Skeletal muscle tissue (tissue), 4 donors: Measurements from ENCODE around the gene RGL3. TPM values are rescaled to one million over a fixed set of nuclear protein-coding genes. Genes with fewer than 3 reads are reported as not detected.
"Not testable (repeated sequence)": the region's sequence is repeated elsewhere in the genome, so short reads cannot be mapped to it uniquely, and the experiment has no call there.

Experiments
- H3K27ac ChIP-seq: one replicate; pipeline ENCODE4 v1.7.0; 2013; ENCODE audit warnings: mild to moderate bottlenecking, low read depth, low read length, inconsistent platforms
- H3K27me3 ChIP-seq, 3 donors: one replicate each; pipeline ENCODE4 v1.7.0; 2013; ENCODE audit warnings: low read length in 3 of 3; ENCODE audit not compliant: control insufficient read depth in 3 of 3, insufficient read depth in 3 of 3
- H3K36me3 ChIP-seq, 3 donors: one replicate each; pipeline ENCODE4 v1.7.0; 2013; ENCODE audit warnings: low read length in 3 of 3; ENCODE audit not compliant: control insufficient read depth in 3 of 3, insufficient read depth in 3 of 3
- H3K4me1 ChIP-seq, 3 donors: one replicate each; pipeline ENCODE4 v1.7.0; 2013; ENCODE audit warnings: low read length in 3 of 3, mild to moderate bottlenecking in 3 of 3; ENCODE audit not compliant: control insufficient read depth in 3 of 3, insufficient read depth in 3 of 3
- H3K4me3 ChIP-seq, 3 donors: one replicate each; pipeline ENCODE4 v1.7.0; 2013; ENCODE audit warnings: low read length in 3 of 3
- H3K9ac ChIP-seq, 3 donors: one replicate each; pipeline ENCODE4 v1.7.0; 2013; ENCODE audit warnings: low read length in 3 of 3, mild to moderate bottlenecking in 3 of 3, moderate library complexity in 2 of 3, low read depth in 1 of 3
- H3K9me3 ChIP-seq, 3 donors: one replicate each; pipeline ENCODE4 v1.7.0; 2013; ENCODE audit warnings: low read length in 3 of 3; ENCODE audit not compliant: control insufficient read depth in 3 of 3
- total RNA-seq: library from RNA; depleted of rRNA; stranded (reverse); fragments of >200 nt; gene quantifications from one replicate; pipeline ENCODE4 v1.2.3, GENCODE V29; 2014
- donor health status: Osteomylitis.

Gene RGL3, protein sequence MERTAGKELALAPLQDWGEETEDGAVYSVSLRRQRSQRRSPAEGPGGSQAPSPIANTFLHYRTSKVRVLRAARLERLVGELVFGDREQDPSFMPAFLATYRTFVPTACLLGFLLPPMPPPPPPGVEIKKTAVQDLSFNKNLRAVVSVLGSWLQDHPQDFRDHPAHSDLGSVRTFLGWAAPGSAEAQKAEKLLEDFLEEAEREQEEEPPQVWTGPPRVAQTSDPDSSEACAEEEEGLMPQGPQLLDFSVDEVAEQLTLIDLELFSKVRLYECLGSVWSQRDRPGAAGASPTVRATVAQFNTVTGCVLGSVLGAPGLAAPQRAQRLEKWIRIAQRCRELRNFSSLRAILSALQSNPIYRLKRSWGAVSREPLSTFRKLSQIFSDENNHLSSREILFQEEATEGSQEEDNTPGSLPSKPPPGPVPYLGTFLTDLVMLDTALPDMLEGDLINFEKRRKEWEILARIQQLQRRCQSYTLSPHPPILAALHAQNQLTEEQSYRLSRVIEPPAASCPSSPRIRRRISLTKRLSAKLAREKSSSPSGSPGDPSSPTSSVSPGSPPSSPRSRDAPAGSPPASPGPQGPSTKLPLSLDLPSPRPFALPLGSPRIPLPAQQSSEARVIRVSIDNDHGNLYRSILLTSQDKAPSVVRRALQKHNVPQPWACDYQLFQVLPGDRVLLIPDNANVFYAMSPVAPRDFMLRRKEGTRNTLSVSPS
- total RNA-seq = not detected

GRCh38 chr19:11418549-11419506, at the start of gene RGL3:
TSS of gene RGL3 (minus strand) at chr19:11419314. CDS start at chr19:11419278, 36 bp downstream.
- peak within 1 kb of the TSS; percentile 36 to 54 (median 48) for H3K4me3 ChIP-seq
- H3K4me1 ChIP-seq = peaks cover 8 to 23% (median 16%) of the 10 kb centered on the region in 3 donors
- peaks cover 46 to 60% (median 48%) of the 10 kb centered on the region in 3 donors for H3K27me3 ChIP-seq
- no peak within 1 kb of the TSS for H3K27ac ChIP-seq
- H3K36me3 ChIP-seq = no peaks in the 10 kb centered on the region
- H3K9me3 ChIP-seq = no peaks in the 10 kb centered on the region
- H3K9ac ChIP-seq = peak within 1 kb of the TSS in 1 of 3 donors; percentile 57

GRCh38 chr19:11468266-11468845, 49.2 kb upstream of the RGL3 start:
- not testable (repeated sequence) for H3K9ac ChIP-seq, H3K4me1 ChIP-seq, H3K36me3 ChIP-seq, H3K4me3 ChIP-seq, H3K27ac ChIP-seq, H3K9me3 ChIP-seq
- peaks cover 5 to 17% (median 5%) of the 10 kb centered on the region in 3 donors for H3K27me3 ChIP-seq

DNA sequence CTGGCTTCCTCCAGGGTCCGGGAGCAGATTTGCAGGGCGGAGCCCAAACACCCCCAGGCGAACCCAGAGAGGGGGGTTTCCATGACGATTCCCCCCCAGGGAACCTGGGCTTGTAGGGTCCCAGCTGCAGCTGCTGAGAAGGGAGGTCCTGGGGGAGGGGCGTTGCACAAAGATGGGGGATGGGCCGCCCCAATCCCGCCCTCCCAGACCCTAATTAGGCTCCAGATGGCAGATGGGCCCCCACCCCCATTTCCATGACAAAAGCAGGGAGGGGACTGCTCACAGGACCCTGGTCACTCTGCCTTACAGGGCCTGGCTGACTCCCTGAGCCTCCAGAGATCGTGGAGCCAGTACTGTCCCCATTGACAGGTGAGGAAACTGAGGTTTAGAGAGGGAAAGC, 46.5 kb upstream of the RGL3 start:
- Histone ChIP-seq H3K27ac (no peak overlapping the region), H3K4me1 (no peaks in the 10 kb centered on the region), H3K9ac (no peak overlapping the region), H3K4me3 (no peak overlapping the region), H3K9me3 (no peaks in the 10 kb centered on the region), H3K36me3 (no peaks in the 10 kb centered on the region), H3K27me3 (peaks cover 2 to 17% (median 7%) of the 10 kb centered on the region in 3 donors)

DNA sequence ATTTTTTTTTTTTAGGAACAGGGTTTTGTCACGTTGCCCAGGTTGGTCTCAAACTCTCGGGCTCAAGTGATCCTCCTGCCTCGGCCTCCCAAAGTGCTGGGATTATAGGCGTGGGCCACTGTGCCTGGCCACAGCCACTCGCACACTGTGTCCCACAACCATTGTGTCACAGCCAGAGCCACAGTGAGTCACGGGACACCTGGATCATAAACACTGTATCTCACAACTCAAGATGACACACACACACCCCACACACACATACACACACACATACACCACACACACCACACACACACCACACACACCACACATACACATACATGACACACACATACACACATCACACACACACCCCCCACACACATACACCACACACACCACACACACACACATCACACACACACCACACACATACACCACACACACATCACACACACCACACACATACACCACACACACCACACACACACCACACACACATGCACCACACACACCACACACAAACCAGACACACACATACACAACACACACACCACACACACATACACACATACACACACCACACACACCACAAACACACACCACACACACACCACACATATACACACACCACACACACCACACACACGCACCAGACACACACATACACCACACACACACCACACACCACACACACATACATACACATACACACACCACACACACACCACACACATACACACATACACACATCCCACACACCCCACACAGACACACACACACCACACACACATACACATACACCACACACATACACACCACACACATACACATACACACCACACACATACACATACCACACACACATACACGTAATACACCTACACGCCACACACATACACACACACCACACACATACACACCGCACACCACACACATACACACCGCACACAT, 45.5 kb upstream of the RGL3 start:
- H3K27ac ChIP-seq = no peak overlapping the region
- H3K36me3 ChIP-seq = no peaks in the 10 kb centered on the region
- H3K27me3 ChIP-seq = peaks cover 7 to 26% (median 11%) of the 10 kb centered on the region in 3 donors
- no peak overlapping the region for H3K9ac ChIP-seq
- no peaks in the 10 kb centered on the region for H3K4me1 ChIP-seq
- no peak overlapping the region for H3K4me3 ChIP-seq
- no peaks in the 10 kb centered on the region for H3K9me3 ChIP-seq

GRCh38 chr19:11463391-11463790, 44.3 kb upstream of the RGL3 start:
- no peaks in the 10 kb centered on the region for H3K9me3 ChIP-seq
- H3K9ac ChIP-seq = no peak overlapping the region
- H3K4me1 ChIP-seq = no peaks in the 10 kb centered on the region
- no peaks in the 10 kb centered on the region for H3K36me3 ChIP-seq
- no peak overlapping the region for H3K27ac ChIP-seq
- H3K4me3 ChIP-seq = no peak overlapping the region
- peaks cover 15 to 31% (median 15%) of the 10 kb centered on the region in 3 donors for H3K27me3 ChIP-seq

GRCh38 chr19:11461453-11461852, 42.3 kb upstream of the RGL3 start:
- Histone ChIP-seq H3K27ac (no peak overlapping the region), H3K4me1 (no peaks in the 10 kb centered on the region), H3K9me3 (no peaks in the 10 kb centered on the region), H3K36me3 (no peaks in the 10 kb centered on the region), H3K4me3 (no peak overlapping the region), H3K27me3 (peaks cover 21 to 42% (median 25%) of the 10 kb centered on the region in 3 donors), H3K9ac (no peak overlapping the region)

GRCh38 chr19:11460207-11460606, 41.1 kb upstream of the RGL3 start:
- no peak overlapping the region for H3K9ac ChIP-seq

DNA sequence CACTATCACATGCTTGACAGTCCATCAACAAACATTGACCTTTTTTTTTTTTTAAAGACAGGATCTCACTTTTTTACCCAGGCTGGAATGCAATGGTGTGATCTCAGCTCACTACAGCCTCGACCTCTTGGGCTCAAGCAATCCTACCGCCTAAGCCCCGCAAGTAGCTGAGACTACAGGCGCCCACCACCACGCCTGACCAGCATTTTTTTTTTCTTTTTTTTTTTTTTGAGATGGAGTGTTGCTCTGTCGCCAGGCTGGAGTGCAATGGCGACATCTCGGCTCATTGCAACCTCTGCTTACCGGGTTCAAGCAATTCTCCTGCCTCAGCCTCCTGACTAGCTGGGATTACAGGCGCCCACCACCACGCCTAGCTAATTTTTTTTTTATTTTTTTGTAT, 39.8 kb upstream of the RGL3 start:
- peaks cover 17 to 32% (median 23%) of the 10 kb centered on the region in 3 donors for H3K27me3 ChIP-seq
- not testable (repeated sequence) for H3K9me3 ChIP-seq, H3K27ac ChIP-seq, H3K4me3 ChIP-seq, H3K36me3 ChIP-seq, H3K4me1 ChIP-seq, H3K9ac ChIP-seq

More at GRCh38 chr19:11460207-11460606, 41.1 kb upstream of the RGL3 start:
- no peaks in the 10 kb centered on the region for H3K36me3 ChIP-seq
- H3K27me3 ChIP-seq = peaks cover 17 to 37% (median 23%) of the 10 kb centered on the region in 3 donors
- no peak overlapping the region for H3K4me3 ChIP-seq
- no peaks in the 10 kb centered on the region for H3K9me3 ChIP-seq
- no peaks in the 10 kb centered on the region for H3K4me1 ChIP-seq
- no peak overlapping the region for H3K27ac ChIP-seq
